AG09309 (cell line): Measurements from ENCODE around the gene IL1RAPL1.

Experiments
- DNase-seq: peaks from one replicate; pipeline ENCODE4 v3.0.0-alpha.2; 2010; ENCODE audit warnings: low read depth
- H3K4me3 ChIP-seq: 2 replicates; pipeline ENCODE4 v1.5.1; 2011; ENCODE audit warnings: mild to moderate bottlenecking, low read depth, low read length, moderate library complexity; ENCODE audit not compliant: control insufficient read depth
- TF ChIP-seq, protein P1 (sequence below): IDR thresholded peaks from 2 replicates; pipeline ENCODE4 v1.5.1; 2011; ENCODE audit warnings: mild to moderate bottlenecking, low read depth, low read length, inconsistent platforms; ENCODE audit not compliant: insufficient read depth, control insufficient read depth; ENCODE audit errors: missing control alignments

IL1RAPL1 gene

DNA sequence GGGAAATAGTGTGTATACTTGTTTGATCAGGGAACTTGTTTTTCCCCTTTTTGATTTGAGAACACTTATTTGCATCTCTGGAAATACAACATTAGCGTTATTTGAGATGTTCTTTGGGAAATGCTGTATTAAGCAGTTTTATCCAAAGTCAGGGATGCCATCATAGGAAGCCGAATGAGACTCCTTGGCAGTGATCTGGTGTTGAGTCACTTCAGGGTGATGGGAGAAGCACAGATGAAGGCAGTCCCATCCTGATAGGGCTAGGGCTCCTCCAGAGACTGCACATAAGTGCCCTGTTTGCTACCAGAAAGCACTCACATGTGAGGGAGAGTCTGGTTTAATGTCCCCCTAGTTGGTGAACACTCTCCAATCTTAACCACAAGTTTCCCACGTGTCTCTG, 62.3 kb downstream of the IL1RAPL1 start:
- no peak overlapping the region for H3K4me3 ChIP-seq
- no peak for DNase-seq
- TF ChIP-seq, protein P1, sequence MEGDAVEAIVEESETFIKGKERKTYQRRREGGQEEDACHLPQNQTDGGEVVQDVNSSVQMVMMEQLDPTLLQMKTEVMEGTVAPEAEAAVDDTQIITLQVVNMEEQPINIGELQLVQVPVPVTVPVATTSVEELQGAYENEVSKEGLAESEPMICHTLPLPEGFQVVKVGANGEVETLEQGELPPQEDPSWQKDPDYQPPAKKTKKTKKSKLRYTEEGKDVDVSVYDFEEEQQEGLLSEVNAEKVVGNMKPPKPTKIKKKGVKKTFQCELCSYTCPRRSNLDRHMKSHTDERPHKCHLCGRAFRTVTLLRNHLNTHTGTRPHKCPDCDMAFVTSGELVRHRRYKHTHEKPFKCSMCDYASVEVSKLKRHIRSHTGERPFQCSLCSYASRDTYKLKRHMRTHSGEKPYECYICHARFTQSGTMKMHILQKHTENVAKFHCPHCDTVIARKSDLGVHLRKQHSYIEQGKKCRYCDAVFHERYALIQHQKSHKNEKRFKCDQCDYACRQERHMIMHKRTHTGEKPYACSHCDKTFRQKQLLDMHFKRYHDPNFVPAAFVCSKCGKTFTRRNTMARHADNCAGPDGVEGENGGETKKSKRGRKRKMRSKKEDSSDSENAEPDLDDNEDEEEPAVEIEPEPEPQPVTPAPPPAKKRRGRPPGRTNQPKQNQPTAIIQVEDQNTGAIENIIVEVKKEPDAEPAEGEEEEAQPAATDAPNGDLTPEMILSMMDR: no peak

DNA sequence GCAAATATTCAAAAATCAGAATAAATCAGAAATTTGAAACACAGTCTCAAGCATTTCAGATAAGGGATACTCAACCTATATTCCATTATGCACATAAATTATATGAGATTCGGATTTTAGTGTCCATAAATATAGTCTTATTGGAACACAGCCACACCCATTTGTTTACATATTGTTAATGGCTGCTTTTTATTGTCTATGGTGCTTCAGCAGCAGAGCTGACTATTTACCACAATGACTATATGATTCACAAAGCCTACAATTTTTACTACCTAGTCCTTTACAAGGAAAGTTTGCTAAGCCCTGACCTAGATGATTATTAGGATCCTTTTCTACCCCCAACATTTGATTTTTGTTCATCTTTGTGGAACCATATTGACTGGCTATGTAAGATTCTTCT, 63.9 kb downstream of the IL1RAPL1 start:
- TF ChIP-seq, protein P1: no peak
- no peak overlapping the region for H3K4me3 ChIP-seq
- DNase-seq: no peak

DNA sequence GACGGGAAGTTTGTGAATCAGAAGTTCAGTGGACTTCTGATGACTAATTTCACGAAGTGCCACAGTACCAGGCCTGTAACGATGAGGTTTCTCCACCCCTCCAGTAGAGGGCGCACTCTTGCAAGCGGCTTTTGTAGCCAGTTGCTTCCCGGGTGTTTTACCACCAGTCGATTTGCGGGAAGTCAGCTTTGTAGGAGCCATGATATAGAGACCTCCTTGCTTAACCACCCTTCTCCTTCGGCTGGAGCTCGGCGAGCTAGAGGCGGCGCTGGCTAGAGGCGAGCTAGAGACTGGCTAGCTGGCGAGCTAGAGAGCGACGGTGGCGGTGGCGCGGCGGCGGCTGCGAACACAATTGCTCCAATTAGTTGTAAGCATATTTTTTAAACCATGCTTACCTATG, 72.0 kb downstream of the IL1RAPL1 start:
- DNase-seq: no peak

DNA sequence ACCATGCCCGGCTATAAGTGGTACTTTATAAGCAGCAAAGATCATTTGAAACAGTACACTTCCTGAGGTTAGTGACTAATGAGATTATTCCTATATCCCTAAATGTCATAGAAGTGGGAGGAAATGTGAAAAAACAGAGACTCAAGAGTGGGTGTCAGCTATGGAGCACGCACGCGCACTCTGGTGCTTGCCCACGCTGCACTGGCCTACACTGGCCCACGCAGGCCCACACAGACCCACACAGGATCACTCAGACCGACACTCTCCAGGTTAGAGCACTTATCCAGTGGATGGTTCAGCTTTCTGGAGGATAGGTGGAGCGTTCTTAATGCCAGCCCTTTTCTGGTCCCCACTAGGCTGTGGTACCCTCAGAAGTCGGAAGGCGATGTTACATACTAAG, 78.5 kb downstream of the IL1RAPL1 start:
- TF ChIP-seq, protein P1: no peak
- DNase-seq: no peak

More for the DNA sequence above, 72.0 kb downstream of the IL1RAPL1 start:
- TF ChIP-seq, protein P1: no peak
- H3K4me3 ChIP-seq: no peak overlapping the region

DNA sequence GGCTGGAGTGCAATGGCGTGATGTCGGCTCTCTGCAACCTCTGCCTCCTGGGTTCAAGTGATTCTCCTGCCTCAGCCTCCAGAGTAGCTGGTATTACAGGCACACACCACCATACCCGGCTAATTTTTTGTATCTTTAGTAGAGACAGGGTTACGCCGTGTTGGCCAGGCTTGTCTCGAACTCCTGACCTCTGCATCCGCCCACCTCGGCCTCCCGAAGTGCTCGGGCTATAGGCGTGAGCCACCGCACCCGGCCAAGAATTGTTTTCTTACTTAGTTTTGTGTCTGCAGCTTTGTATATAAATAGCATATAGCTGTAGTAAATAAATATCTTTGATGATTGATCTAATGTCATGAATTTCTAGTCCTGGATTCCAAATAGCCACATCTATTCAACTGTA, 81.1 kb downstream of the IL1RAPL1 start:
- no peak overlapping the region for H3K4me3 ChIP-seq
- TF ChIP-seq, protein P1: no peak
- DNase-seq: no peak

More for the DNA sequence above, 78.5 kb downstream of the IL1RAPL1 start:
- H3K4me3 ChIP-seq: no peak overlapping the region

DNA sequence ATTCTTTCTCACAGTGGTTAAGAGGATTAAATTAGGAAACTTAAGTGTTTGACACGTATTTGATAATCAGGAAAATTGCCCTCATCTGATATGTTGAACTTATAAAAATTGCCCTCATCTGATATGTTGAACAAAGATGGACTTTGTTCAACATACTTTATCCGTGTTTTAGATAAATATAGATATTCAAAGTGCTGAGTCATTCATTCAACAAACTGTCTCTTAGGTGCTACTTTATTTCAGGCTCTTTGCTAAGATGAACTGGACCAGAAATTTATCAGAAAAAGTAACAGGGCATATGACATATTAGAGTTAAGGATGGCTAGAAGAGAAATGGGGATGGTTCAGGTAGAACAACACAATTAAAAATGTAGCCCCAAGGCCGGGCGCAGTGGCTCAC, 81.7 kb downstream of the IL1RAPL1 start:
- no peak overlapping the region for H3K4me3 ChIP-seq
- no peak for DNase-seq
- TF ChIP-seq, protein P1: no peak

DNA sequence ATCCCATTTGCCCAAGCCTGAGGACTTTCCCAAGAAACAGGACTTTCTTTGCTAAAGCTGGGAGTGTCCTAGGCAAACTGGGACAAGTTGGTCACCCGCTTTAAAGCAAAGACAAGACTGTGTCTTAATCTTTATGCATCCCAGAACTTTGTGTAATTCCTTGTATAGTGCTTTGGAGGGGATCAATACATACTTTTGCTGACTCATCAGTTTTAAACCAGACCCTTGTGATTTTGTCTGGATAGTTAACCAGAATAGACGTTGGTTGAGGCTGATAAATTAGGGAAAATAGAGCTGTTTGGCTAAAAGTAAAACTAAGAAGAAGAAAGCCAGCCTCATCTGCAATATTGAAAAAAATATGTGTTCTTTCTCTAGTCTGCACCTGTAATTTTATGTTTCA, 82.8 kb downstream of the IL1RAPL1 start:
- no peak for DNase-seq
- TF ChIP-seq, protein P1: no peak
- H3K4me3 ChIP-seq: no peak overlapping the region
